ENCODE data around the gene DLGAP1.

The DLGAP1 gene

GRCh38 chr18:3900327-3900726, 554.8 kb downstream of the DLGAP1 start:
- Histone ChIP-seq H3K4me3 (replicated peaks; ENCODE audit: insufficient read depth, low read length) (no peak overlapping the region), H3K27ac (replicated peaks) (no peak overlapping the region), H3K27me3 (ENCODE audit: insufficient read depth, poor library complexity, severe bottlenecking) (peaks cover 4% of the 10 kb centered on the region)
- no peak for TF ChIP-seq SPI1 (IDR thresholded peaks at IDR 0.05; ENCODE audit: borderline replicate concordance, low read depth)
- TF ChIP-seq, protein P1, sequence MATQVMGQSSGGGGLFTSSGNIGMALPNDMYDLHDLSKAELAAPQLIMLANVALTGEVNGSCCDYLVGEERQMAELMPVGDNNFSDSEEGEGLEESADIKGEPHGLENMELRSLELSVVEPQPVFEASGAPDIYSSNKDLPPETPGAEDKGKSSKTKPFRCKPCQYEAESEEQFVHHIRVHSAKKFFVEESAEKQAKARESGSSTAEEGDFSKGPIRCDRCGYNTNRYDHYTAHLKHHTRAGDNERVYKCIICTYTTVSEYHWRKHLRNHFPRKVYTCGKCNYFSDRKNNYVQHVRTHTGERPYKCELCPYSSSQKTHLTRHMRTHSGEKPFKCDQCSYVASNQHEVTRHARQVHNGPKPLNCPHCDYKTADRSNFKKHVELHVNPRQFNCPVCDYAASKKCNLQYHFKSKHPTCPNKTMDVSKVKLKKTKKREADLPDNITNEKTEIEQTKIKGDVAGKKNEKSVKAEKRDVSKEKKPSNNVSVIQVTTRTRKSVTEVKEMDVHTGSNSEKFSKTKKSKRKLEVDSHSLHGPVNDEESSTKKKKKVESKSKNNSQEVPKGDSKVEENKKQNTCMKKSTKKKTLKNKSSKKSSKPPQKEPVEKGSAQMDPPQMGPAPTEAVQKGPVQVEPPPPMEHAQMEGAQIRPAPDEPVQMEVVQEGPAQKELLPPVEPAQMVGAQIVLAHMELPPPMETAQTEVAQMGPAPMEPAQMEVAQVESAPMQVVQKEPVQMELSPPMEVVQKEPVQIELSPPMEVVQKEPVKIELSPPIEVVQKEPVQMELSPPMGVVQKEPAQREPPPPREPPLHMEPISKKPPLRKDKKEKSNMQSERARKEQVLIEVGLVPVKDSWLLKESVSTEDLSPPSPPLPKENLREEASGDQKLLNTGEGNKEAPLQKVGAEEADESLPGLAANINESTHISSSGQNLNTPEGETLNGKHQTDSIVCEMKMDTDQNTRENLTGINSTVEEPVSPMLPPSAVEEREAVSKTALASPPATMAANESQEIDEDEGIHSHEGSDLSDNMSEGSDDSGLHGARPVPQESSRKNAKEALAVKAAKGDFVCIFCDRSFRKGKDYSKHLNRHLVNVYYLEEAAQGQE (IDR thresholded peaks at IDR 0.05; ENCODE audit: insufficient replicate concordance, low read depth), result no peak
- no peak for TF ChIP-seq POLR2AphosphoS5 (IDR thresholded peaks at IDR 0.05; ENCODE audit: low read depth)
- no peak for TF ChIP-seq CTCF (IDR thresholded peaks at IDR 0.05; ENCODE audit: insufficient read depth, low read length)
- no peak for TF ChIP-seq GABPA (IDR thresholded peaks at IDR 0.05; ENCODE audit: low read depth)
- no peak for DNase-seq (ENCODE audit: low read depth in 1 of 2, low spot score in 1 of 2)

DNA sequence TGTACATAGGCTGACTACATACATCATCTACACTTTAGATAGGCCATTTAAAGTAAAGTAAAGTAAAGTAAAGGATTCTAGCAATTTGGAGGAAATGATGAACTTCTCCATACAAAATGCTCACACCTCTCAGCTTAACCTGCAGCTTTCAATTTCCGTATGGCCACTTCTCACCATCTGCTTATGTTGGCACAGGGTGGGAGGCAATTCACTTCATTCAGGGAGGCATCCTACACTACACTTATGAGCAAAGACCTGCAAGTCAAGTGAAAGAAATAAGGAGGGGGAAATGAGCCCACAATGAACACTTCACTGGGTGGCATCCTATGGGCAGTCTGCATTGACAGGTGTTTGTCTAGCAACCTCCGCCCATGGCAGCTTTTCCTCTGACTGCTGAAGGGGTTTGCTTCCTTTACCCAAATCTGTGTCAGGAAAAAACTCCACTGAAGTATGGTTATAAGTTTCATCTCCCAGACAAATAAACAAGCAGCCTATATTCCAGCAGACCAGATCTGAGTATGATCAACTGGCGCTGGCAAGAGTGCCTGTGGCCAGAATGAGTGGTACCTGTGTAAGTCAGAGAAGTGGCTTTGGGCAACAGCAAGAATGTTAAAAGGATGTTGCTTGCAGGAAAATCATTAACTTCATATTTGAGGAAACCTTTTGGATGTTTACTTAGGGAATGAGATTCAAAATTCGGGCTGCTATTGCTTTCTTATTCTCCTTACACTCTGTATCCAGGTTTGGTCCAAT, 556.1 kb downstream of the DLGAP1 start:
- H3K4me3 ChIP-seq (replicated peaks; ENCODE audit: insufficient read depth, low read length), result no peak overlapping the region
- no peak for DNase-seq (ENCODE audit: low read depth in 1 of 2, low spot score in 1 of 2)
- TF ChIP-seq POLR2AphosphoS5 (IDR thresholded peaks at IDR 0.05; ENCODE audit: low read depth), result no peak
- H3K27ac ChIP-seq (replicated peaks), result no peak overlapping the region
- H3K27me3 ChIP-seq (ENCODE audit: insufficient read depth, poor library complexity, severe bottlenecking), result peaks cover 4% of the 10 kb centered on the region

GRCh38 chr18:3892152-3892551, 563.0 kb downstream of the DLGAP1 start:
- Histone ChIP-seq H3K4me3 (replicated peaks; ENCODE audit: insufficient read depth, low read length) (no peak overlapping the region), H3K27me3 (ENCODE audit: insufficient read depth, poor library complexity, severe bottlenecking) (peaks cover 9% of the 10 kb centered on the region), H3K27ac (replicated peaks) (no peak overlapping the region)
- TF ChIP-seq, protein P1 (IDR thresholded peaks at IDR 0.05; ENCODE audit: insufficient replicate concordance, low read depth), result no peak
- TF ChIP-seq GABPA (IDR thresholded peaks at IDR 0.05; ENCODE audit: low read depth), result no peak
- TF ChIP-seq CTCF (IDR thresholded peaks at IDR 0.05; ENCODE audit: insufficient read depth, low read length), result no peak
- TF ChIP-seq SPI1 (IDR thresholded peaks at IDR 0.05; ENCODE audit: borderline replicate concordance, low read depth), result no peak
- no peak for DNase-seq (ENCODE audit: low read depth in 1 of 2, low spot score in 1 of 2)

DNA sequence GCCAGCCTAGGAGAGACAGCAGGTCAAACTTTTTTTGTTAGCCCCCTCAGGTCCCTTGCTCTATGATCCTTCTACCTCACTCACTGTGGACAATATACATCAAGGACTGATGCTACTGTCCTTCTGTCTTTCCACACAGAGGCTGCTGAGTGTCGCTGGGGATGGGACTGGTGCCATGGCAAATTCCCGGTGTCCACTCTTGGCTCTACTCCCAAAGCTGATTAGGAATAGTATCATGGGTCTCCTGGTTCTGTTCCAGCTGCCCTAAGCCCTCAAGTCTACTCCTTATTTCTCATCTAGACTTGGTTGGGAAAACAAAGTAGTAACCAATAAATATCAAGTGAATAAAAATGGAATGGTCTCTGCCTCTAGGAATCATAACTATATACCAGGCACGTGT, 563.9 kb downstream of the DLGAP1 start:
- no peak overlapping the region for H3K4me3 ChIP-seq (replicated peaks; ENCODE audit: insufficient read depth, low read length)
- no peak for DNase-seq (ENCODE audit: low read depth in 1 of 2, low spot score in 1 of 2)
- TF ChIP-seq SPI1 (IDR thresholded peaks at IDR 0.05; ENCODE audit: borderline replicate concordance, low read depth), result no peak
- TF ChIP-seq CTCF (IDR thresholded peaks at IDR 0.05; ENCODE audit: insufficient read depth, low read length), result no peak
- TF ChIP-seq GABPA (IDR thresholded peaks at IDR 0.05; ENCODE audit: low read depth), result no peak
- TF ChIP-seq, protein P1 (IDR thresholded peaks at IDR 0.05; ENCODE audit: insufficient replicate concordance, low read depth), result no peak
- no peak for TF ChIP-seq POLR2AphosphoS5 (IDR thresholded peaks at IDR 0.05; ENCODE audit: low read depth)

More for the DNA sequence above, 563.9 kb downstream of the DLGAP1 start:
- H3K27me3 ChIP-seq (ENCODE audit: insufficient read depth, poor library complexity, severe bottlenecking), result peaks cover 9% of the 10 kb centered on the region
- H3K27ac ChIP-seq (replicated peaks), result no peak overlapping the region

Data from HL-60 (cell line).